IMR-90 (cell line): ENCODE measurements around the gene ASTN2. TPM values are rescaled to one million over a fixed set of nuclear protein-coding genes. Genes with fewer than 3 reads are reported as not detected.

Experiments used
- ATAC-seq: fragments of 200-7000 bp; cut with Tn5 transposase; 2 replicates; pipeline ENCODE4 v1.9.1; 2020; ENCODE audit warnings: low read depth, mild to moderate bottlenecking, moderate library complexity
- BruUV-seq: library from RNA; stranded (reverse); fragments of 400-500 nt; replicated peaks from 2 replicates; lab custom pipeline; 2021; lab: Mats Ljungman, UMichigan
- CTCF ChIA-PET: fragments of 300-600 bp; formaldehyde crosslinking; extraction: SDS; loops from one replicate; lab custom pipeline; 2021; ENCODE audit warnings: antibody characterized with exemption; lab: Yijun Ruan, JAX
- POLR2A ChIA-PET: fragments of 300-600 bp; sonication (Branson Sonifier 250); formaldehyde crosslinking; loops from one replicate; lab custom pipeline; 2022; ENCODE audit warnings: antibody characterized with exemption; ENCODE audit not compliant: unreplicated experiment; lab: Charles Lee
- DNase-seq: peaks from one replicate; pipeline ENCODE4 v3.0.0; 2013
- H2AFZ ChIP-seq: replicated peaks from 2 replicates; pipeline ENCODE3; 2013; ENCODE audit warnings: low read length, mild to moderate bottlenecking; ENCODE audit not compliant: poor library complexity
- H2AK5ac ChIP-seq: 2 replicates; pipeline ENCODE4 v1.6.1; 2013; ENCODE audit warnings: low read depth, low read length, inconsistent platforms
- H2AK9ac ChIP-seq: replicated peaks from 2 replicates; pipeline ENCODE3; 2013; ENCODE audit warnings: mild to moderate bottlenecking, low read depth, low read length, moderate library complexity; ENCODE audit not compliant: poor library complexity
- H2BK120ac ChIP-seq: 2 replicates; pipeline ENCODE4 v1.6.1; 2013; ENCODE audit warnings: low read depth, low read length, inconsistent platforms
- H2BK15ac ChIP-seq: 3 replicates; pipeline ENCODE4 v1.6.1; 2013; ENCODE audit warnings: low read depth, low read length, inconsistent platforms
- H2BK20ac ChIP-seq: 2 replicates; pipeline ENCODE4 v1.6.1; 2013; ENCODE audit warnings: low read depth, mild to moderate bottlenecking, inconsistent platforms, low read length, moderate library complexity
- H2BK5ac ChIP-seq: 2 replicates; pipeline ENCODE4 v1.6.1; 2013; ENCODE audit warnings: mild to moderate bottlenecking, low read depth, low read length, inconsistent platforms; ENCODE audit not compliant: poor library complexity, severe bottlenecking
- H3K14ac ChIP-seq: replicated peaks from 2 replicates; pipeline ENCODE4 v1.6.1; 2013; ENCODE audit warnings: low read depth, low read length, inconsistent platforms
- H3K18ac ChIP-seq: 2 replicates; pipeline ENCODE4 v1.6.1; 2013; ENCODE audit warnings: low read depth, low read length, control low read depth
- H3K23ac ChIP-seq: 2 replicates; pipeline ENCODE4 v1.6.1; 2013; ENCODE audit warnings: low read depth, low read length, inconsistent platforms
- H3K27ac ChIP-seq: 2 replicates; pipeline ENCODE4 v1.5.1; 2013; ENCODE audit warnings: mild to moderate bottlenecking, control low read depth, low read length; ENCODE audit not compliant: insufficient read depth
- H3K27me3 ChIP-seq: 2 replicates; pipeline ENCODE4 v1.6.1; 2013; ENCODE audit warnings: low read length; ENCODE audit not compliant: control insufficient read depth, insufficient read depth
- H3K36me3 ChIP-seq: 2 replicates; pipeline ENCODE4 v1.6.1; 2013; ENCODE audit warnings: low read length, mixed read lengths; ENCODE audit not compliant: control insufficient read depth, insufficient read depth
- H3K4ac ChIP-seq: 2 replicates; pipeline ENCODE4 v1.6.1; 2013; ENCODE audit warnings: low read depth, low read length, inconsistent platforms
- H3K4me1 ChIP-seq: 2 replicates; pipeline ENCODE4 v1.6.1; 2013; ENCODE audit warnings: low read length, mixed read lengths; ENCODE audit not compliant: control insufficient read depth, insufficient read depth
- H3K4me2 ChIP-seq: 2 replicates; pipeline ENCODE4 v1.6.1; 2013; ENCODE audit warnings: low read depth, mild to moderate bottlenecking, control low read depth, low read length, moderate library complexity
- H3K4me3 ChIP-seq: 2 replicates; pipeline ENCODE4 v1.5.1; 2013; ENCODE audit warnings: low read depth, mild to moderate bottlenecking, control low read depth, low read length, moderate library complexity; ENCODE audit not compliant: insufficient read depth
- H3K56ac ChIP-seq: 2 replicates; pipeline ENCODE4 v1.6.1; 2013; ENCODE audit warnings: low read length, inconsistent platforms; ENCODE audit not compliant: insufficient read depth; ENCODE audit errors: extremely low read depth
- H3K79me1 ChIP-seq, 2 experiments: 2 replicates each; pipeline ENCODE4 v1.6.1; 2013; ENCODE audit warnings: low read length in 2 of 2, inconsistent platforms in 1 of 2, low read depth in 1 of 2
- H3K9ac ChIP-seq: 2 replicates; pipeline ENCODE4 v1.6.1; 2013; ENCODE audit warnings: low read depth, low read length, control low read depth
- H3K9me1 ChIP-seq: 2 replicates; pipeline ENCODE4 v1.6.1; 2013; ENCODE audit warnings: low read length, inconsistent platforms; ENCODE audit not compliant: insufficient read depth
- H3K9me3 ChIP-seq: 2 replicates; pipeline ENCODE4 v1.6.1; 2013; ENCODE audit warnings: low read length; ENCODE audit not compliant: control insufficient read depth, insufficient read depth
- H4K20me1 ChIP-seq: 2 replicates; pipeline ENCODE4 v1.6.1; 2013; ENCODE audit warnings: low read length, inconsistent platforms; ENCODE audit not compliant: insufficient read depth
- H4K5ac ChIP-seq: 2 replicates; pipeline ENCODE4 v1.6.1; 2013; ENCODE audit warnings: mild to moderate bottlenecking, low read depth, low read length, control low read depth
- H4K8ac ChIP-seq, 2 experiments: 2 replicates each; pipeline ENCODE4 v1.6.1; 2013; ENCODE audit warnings: low read depth in 2 of 2, low read length in 2 of 2, control low read depth in 1 of 2, inconsistent platforms in 1 of 2
- H4K91ac ChIP-seq: 2 replicates; pipeline ENCODE4 v1.6.1; 2013; ENCODE audit warnings: low read depth, low read length, inconsistent platforms; ENCODE audit not compliant: insufficient read depth
- FOS ChIP-seq: fragments of 150-350 bp; IDR thresholded peaks from 2 replicates; pipeline ENCODE4 v1.6.1; 2016; ENCODE audit warnings: low read depth, low read length
- MAFK ChIP-seq: IDR thresholded peaks from 2 replicates; pipeline ENCODE4 v1.6.1; 2012; ENCODE audit warnings: low read depth, low read length, improper control_type of control experiment
- MAZ ChIP-seq: IDR thresholded peaks from 2 replicates; pipeline ENCODE4 v1.6.1; 2012; ENCODE audit warnings: low read depth, mild to moderate bottlenecking, low read length, improper control_type of control experiment, moderate library complexity, borderline replicate concordance
- RFX5 ChIP-seq: IDR thresholded peaks from 2 replicates; pipeline ENCODE4 v1.8.0; 2012; ENCODE audit warnings: low read depth, mild to moderate bottlenecking, low read length, moderate library complexity
- WGBS, 2 experiments: methylation state at CpG; one replicate each; pipeline versions ENCODE4 v1.1.5 to v1.1.7; 2013; ENCODE audit warnings: missing lambda C conversion rate in 2 of 2; ENCODE audit not compliant: insufficient read length in 1 of 2; ENCODE audit errors: extremely low coverage in 2 of 2; 5-methylcytosine and 5-hydroxymethylcytosine counted together
- dilution Hi-C: fragments of 300-500 bp; cut with HindIII; formaldehyde crosslinking; loops from one replicate; pipeline ENCODE4 v1.14.3; 2018; ENCODE audit warnings: low sequenced_read_pairs; ENCODE audit not compliant: unreplicated experiment
- in situ Hi-C: fragments of 300-500 bp; cut with MboI; formaldehyde crosslinking; loops from 3 replicates; pipeline ENCODE4 v1.14.3; 2019; ENCODE audit warnings: low sequenced_read_pairs, inconsistent platforms, mixed read lengths
- intact Hi-C: fragments of 100-400 bp; cut with micrococcal nuclease; formaldehyde crosslinking; loops from 2 replicates; pipeline ENCODE4 v1.10.0; 2022
- polyA plus RNA-seq, 3 experiments: library from polyadenylated mRNA; depleted of rRNA; stranded (reverse); fragments of >200 nt; gene quantifications; 2 replicates each; pipeline ENCODE4 v1.2.3, GENCODE V29; 2012; ENCODE audit warnings: low replicate concordance in 1 of 3
- total RNA-seq: library from RNA; depleted of rRNA; stranded (reverse); fragments of >200 nt; gene quantifications from 2 replicates; pipeline ENCODE4 v1.2.3, GENCODE V29; 2012
- TF ChIP-seq, protein P1 (sequence below): fragments of 150-350 bp; IDR thresholded peaks from 2 replicates; pipeline ENCODE4 v1.6.1; 2016; ENCODE audit warnings: low read depth, mild to moderate bottlenecking, low read length, moderate library complexity, borderline replicate concordance
- TF ChIP-seq, protein P2 (sequence below): conservative IDR thresholded peaks from 2 replicates; pipeline ENCODE4 v1.5.1; 2012; ENCODE audit warnings: mild to moderate bottlenecking, low read depth, low read length, improper control_type of control experiment

ASTN2 gene
- total and polyA plus RNA-seq, 2 of the 4 experiments (the other 2 are of a cell fraction) = 3.8 to 6.8 TPM

DNA sequence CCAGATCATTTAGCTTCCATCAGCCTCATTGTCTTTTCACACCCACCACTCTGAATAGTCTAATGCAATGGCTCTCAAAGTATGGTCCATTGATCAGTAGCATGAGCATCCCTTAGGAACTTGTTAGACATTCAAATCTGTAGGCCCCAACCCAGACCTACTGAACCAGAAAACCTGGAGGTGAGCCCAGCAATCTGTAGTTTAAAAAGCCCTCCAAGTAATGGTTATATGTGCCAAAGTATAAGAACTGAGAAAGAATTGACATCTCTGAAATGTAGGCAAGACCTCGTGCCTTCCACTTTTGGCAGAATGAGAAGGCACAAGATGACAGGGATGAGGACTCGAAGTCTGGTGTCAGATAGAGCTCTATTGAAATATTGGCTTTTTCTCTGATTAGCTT, 460.1 kb downstream of the ASTN2 start:
- H3K27ac ChIP-seq = no peak overlapping the region
- peaks cover 12% of the 10 kb centered on the region for H3K9me1 ChIP-seq
- no peak overlapping the region for H3K4me2 ChIP-seq
- no peaks in the 10 kb centered on the region for H3K79me1 ChIP-seq
- H3K4me1 ChIP-seq = peaks cover 10% of the 10 kb centered on the region
- H2BK20ac ChIP-seq = no peak overlapping the region
- no TSS peak for BruUV-seq
- no peak overlapping the region for H4K8ac ChIP-seq
- dilution Hi-C loops = no loop called here
- H2BK120ac ChIP-seq = no peak overlapping the region
- H3K9ac ChIP-seq = no peak overlapping the region
- no peak overlapping the region for H4K5ac ChIP-seq
- DNase-seq (no peak), ATAC-seq (no peak)
- H3K14ac ChIP-seq = no peak overlapping the region
- H3K27me3 ChIP-seq = no peaks in the 10 kb centered on the region
- H2BK5ac ChIP-seq = no peak overlapping the region
- no peaks in the 10 kb centered on the region for H3K9me3 ChIP-seq
- in situ Hi-C loops = no loop called here
- POLR2A ChIA-PET = no interaction called here
- intact Hi-C loops = no loop called here
- H3K23ac ChIP-seq = no peak overlapping the region
- no peaks in the 10 kb centered on the region for H3K36me3 ChIP-seq
- H3K4me3 ChIP-seq = no peak overlapping the region
- 100% methylated on average over 1 of the region's 2 CpGs; no CpG with 5 or more reads in 1 of the 2 experiments for WGBS, 2 experiments
- H3K56ac ChIP-seq = no peak overlapping the region
- no peak overlapping the region for H3K18ac ChIP-seq
- H2AK9ac ChIP-seq = no peak overlapping the region
- no peak overlapping the region for H2AFZ ChIP-seq
- H4K91ac ChIP-seq = no peak overlapping the region
- TF ChIP-seq, protein P1, sequence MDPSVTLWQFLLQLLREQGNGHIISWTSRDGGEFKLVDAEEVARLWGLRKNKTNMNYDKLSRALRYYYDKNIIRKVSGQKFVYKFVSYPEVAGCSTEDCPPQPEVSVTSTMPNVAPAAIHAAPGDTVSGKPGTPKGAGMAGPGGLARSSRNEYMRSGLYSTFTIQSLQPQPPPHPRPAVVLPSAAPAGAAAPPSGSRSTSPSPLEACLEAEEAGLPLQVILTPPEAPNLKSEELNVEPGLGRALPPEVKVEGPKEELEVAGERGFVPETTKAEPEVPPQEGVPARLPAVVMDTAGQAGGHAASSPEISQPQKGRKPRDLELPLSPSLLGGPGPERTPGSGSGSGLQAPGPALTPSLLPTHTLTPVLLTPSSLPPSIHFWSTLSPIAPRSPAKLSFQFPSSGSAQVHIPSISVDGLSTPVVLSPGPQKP = no peak
- TF ChIP-seq, protein P2, sequence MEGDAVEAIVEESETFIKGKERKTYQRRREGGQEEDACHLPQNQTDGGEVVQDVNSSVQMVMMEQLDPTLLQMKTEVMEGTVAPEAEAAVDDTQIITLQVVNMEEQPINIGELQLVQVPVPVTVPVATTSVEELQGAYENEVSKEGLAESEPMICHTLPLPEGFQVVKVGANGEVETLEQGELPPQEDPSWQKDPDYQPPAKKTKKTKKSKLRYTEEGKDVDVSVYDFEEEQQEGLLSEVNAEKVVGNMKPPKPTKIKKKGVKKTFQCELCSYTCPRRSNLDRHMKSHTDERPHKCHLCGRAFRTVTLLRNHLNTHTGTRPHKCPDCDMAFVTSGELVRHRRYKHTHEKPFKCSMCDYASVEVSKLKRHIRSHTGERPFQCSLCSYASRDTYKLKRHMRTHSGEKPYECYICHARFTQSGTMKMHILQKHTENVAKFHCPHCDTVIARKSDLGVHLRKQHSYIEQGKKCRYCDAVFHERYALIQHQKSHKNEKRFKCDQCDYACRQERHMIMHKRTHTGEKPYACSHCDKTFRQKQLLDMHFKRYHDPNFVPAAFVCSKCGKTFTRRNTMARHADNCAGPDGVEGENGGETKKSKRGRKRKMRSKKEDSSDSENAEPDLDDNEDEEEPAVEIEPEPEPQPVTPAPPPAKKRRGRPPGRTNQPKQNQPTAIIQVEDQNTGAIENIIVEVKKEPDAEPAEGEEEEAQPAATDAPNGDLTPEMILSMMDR = no peak
- TF ChIP-seq FOS (no peak), MAZ (no peak), MAFK (no peak), RFX5 (no peak)
- H4K20me1 ChIP-seq = no peaks in the 10 kb centered on the region; the same call in 1 of the 2 replicates
- CTCF ChIA-PET = no interaction called here
- H2BK15ac ChIP-seq = no peak overlapping the region
- H3K4ac ChIP-seq = no peak overlapping the region
- no peak overlapping the region for H2AK5ac ChIP-seq
